Measurements from ENCODE around the gene PLXNB3. TPM values are rescaled to one million over a fixed set of nuclear protein-coding genes. Genes with fewer than 3 reads are reported as not detected.

The PLXNB3 gene
- total RNA-seq, 1 donor from 2014 or later = 0.98 TPM

DNA sequence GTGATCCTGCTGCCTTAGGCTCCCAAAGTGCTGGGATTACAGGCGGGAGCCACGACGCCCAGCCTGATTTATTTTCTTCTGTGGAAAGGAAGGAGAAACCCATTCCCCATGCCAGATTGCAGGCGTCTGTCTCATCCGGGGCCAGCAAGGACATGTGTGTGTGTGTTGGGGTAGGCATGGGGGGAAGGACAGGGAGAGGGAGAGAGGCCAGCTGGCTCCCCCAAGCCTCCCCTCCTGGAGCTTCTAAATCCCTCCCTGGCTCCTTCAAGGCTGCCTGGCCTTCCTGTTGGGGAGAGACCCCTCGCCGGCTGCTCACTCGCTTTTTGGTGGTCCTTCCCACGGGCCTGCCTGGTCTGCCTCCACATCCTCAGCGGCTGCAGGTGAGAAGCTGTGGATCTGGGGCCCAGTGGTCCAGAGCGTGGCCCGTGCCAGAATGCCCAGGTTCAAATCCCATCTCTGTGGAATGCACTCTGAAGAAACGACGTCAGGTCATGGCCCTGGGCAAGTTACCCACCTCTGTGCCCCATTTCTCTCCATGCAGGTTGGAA, 1.3 kb upstream of the PLXNB3 start:
- H3K27me3 Mint-ChIP-seq = peaks cover 3% of the 10 kb centered on the region
- H3K9me3 Mint-ChIP-seq (ENCODE audit: low read depth) = peaks cover 2% of the 10 kb centered on the region
- no peak for TF ChIP-seq CTCF (IDR thresholded peaks at IDR 0.05; ENCODE audit: unreplicated experiment)
- peaks cover 2% of the 10 kb centered on the region for H3K4me1 Mint-ChIP-seq (ENCODE audit: low read depth)
- no peak overlapping the region for H3K4me3 Mint-ChIP-seq (ENCODE audit: low read depth)
- no peaks in the 10 kb centered on the region for H3K36me3 Mint-ChIP-seq (ENCODE audit: insufficient read depth)
- DNase-seq (ENCODE audit: low spot score, unreplicated experiment) = no peak
- no peak overlapping the region for H3K27ac Mint-ChIP-seq

DNA sequence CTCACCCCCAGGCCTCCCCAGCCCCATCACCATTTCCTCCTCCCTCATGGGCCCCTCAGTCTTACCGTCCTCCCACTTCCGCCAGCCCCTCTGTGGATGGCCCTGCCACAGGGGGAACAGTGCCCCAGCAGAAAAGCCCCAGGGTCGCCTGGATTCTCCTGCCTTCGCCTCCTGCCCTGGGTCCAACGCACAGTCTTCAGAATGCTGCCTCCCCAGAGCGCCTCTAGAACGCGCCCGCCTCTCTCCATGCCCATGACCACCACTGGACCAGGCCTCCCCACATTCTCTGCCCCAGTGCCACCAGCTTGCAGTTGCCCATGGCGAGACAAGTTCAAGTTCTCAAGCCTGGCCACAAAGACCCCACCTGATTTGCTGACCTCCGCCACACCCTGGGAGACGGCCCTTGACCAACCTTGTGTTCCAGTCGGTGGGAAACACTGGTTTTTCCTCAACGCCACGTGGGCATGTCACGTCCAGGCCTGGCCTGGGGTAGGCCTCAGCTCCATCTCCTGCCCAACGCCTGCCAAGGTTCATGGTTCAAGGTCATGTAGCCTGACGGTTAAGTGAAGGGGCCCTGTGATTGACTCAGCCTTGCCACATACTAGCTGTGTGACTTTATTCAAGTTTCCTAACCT, 634 bp upstream of the PLXNB3 start:
- DNase-seq (ENCODE audit: low spot score, unreplicated experiment) = no peak
- H3K27ac Mint-ChIP-seq = no peak overlapping the region
- peaks cover 3% of the 10 kb centered on the region for H3K27me3 Mint-ChIP-seq
- H3K36me3 Mint-ChIP-seq (ENCODE audit: insufficient read depth) = no peaks in the 10 kb centered on the region
- peaks cover 2% of the 10 kb centered on the region for H3K4me1 Mint-ChIP-seq (ENCODE audit: low read depth)
- H3K4me3 Mint-ChIP-seq (ENCODE audit: low read depth) = no peak overlapping the region
- H3K9me3 Mint-ChIP-seq (ENCODE audit: low read depth) = no peaks in the 10 kb centered on the region
- TF ChIP-seq CTCF (IDR thresholded peaks at IDR 0.05; ENCODE audit: unreplicated experiment) = no peak

DNA sequence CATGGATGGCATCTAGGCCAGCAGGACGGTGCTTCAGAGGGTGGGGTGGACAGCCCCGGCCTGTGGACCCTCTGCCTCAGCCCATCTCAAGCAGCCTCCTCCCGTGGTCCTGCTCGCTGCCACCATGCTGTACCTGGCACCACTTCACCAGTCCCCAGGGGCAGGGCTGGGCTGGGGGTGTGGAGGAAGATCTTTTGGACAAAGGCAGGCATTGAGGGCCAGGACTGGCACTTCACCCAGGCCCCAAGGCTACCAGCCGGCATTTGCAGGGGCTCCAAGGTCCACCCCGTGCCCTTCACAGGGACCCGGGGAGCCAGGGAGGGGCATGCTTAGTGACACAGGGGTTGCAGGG, 713 bp downstream of the PLXNB3 start:
- no peak overlapping the region for H3K4me3 Mint-ChIP-seq (ENCODE audit: low read depth)
- no peak for TF ChIP-seq CTCF (IDR thresholded peaks at IDR 0.05; ENCODE audit: unreplicated experiment)
- H3K36me3 Mint-ChIP-seq (ENCODE audit: insufficient read depth) = no peaks in the 10 kb centered on the region
- H3K27ac Mint-ChIP-seq = no peak overlapping the region
- H3K27me3 Mint-ChIP-seq = peaks cover 3% of the 10 kb centered on the region
- peaks cover 2% of the 10 kb centered on the region for H3K4me1 Mint-ChIP-seq (ENCODE audit: low read depth)
- H3K9me3 Mint-ChIP-seq (ENCODE audit: low read depth) = no peaks in the 10 kb centered on the region
- DNase-seq (ENCODE audit: low spot score, unreplicated experiment) = no peak

- Mint-ChIP-seq H3K27me3 (peaks cover 3% of the 10 kb centered on the region), H3K4me1 (ENCODE audit: low read depth) (peaks cover 2% of the 10 kb centered on the region), H3K4me3 (ENCODE audit: low read depth) (no peak overlapping the region), H3K27ac (no peak overlapping the region), H3K9me3 (ENCODE audit: low read depth) (no peaks in the 10 kb centered on the region), H3K36me3 (ENCODE audit: insufficient read depth) (no peaks in the 10 kb centered on the region)
- TF ChIP-seq CTCF (IDR thresholded peaks at IDR 0.05; ENCODE audit: unreplicated experiment) = no peak
- no peak for DNase-seq (ENCODE audit: low spot score, unreplicated experiment)
Measured at GRCh38 chrX:153765138-153766079, 1.4 kb downstream of the PLXNB3 start.

GRCh38 chrX:153766098-153766817, 2.2 kb downstream of the PLXNB3 start:
- no peak for TF ChIP-seq CTCF (IDR thresholded peaks at IDR 0.05; ENCODE audit: unreplicated experiment)
- H3K27me3 Mint-ChIP-seq = peaks cover 3% of the 10 kb centered on the region
- no peak overlapping the region for H3K4me3 Mint-ChIP-seq (ENCODE audit: low read depth)
- H3K9me3 Mint-ChIP-seq (ENCODE audit: low read depth) = no peaks in the 10 kb centered on the region
- no peak for DNase-seq (ENCODE audit: low spot score, unreplicated experiment)
- no peak overlapping the region for H3K27ac Mint-ChIP-seq
- H3K4me1 Mint-ChIP-seq (ENCODE audit: low read depth) = peaks cover 2% of the 10 kb centered on the region
- no peaks in the 10 kb centered on the region for H3K36me3 Mint-ChIP-seq (ENCODE audit: insufficient read depth)
